ENCODE results near the gene NRM.

Gene NRM

GRCh38 chr6:30720738-30721197, 30.0 kb upstream of the NRM start:
- no peak for ATAC-seq
- 0 out of 2 replicates have a peak, but pooled peaks have one; percentile 18 for TF ChIP-seq CSRNP3 (CRISPR knock-in tag; IDR thresholded peaks at IDR 0.05)
- peak; percentile 91 for TF ChIP-seq GLIS3 (CRISPR knock-in tag; IDR thresholded peaks at IDR 0.05)
- TF ChIP-seq RARB (CRISPR knock-in tag; IDR thresholded peaks at IDR 0.05): 0 out of 2 replicates have a peak, but pooled peaks have one; percentile 20
- TF ChIP-seq TOX (CRISPR knock-in tag; IDR thresholded peaks at IDR 0.05; ENCODE audit: borderline replicate concordance): no peak
- peak; percentile 27; the same call in 1 of the 2 replicates for TF ChIP-seq TCF4 (CRISPR knock-in tag; IDR thresholded peaks at IDR 0.05; ENCODE audit: borderline replicate concordance)
- TF ChIP-seq PPARA (CRISPR knock-in tag; IDR thresholded peaks at IDR 0.05; ENCODE audit: borderline replicate concordance): no peak
- TF ChIP-seq ESRRG (CRISPR knock-in tag; IDR thresholded peaks at IDR 0.05): peak; percentile 26; the same call in 1 of the 2 replicates
- TF ChIP-seq POU6F1 (CRISPR knock-in tag; IDR thresholded peaks at IDR 0.05; ENCODE audit: borderline replicate concordance, low read depth): no peak
- TF ChIP-seq CREB5 (CRISPR knock-in tag; IDR thresholded peaks at IDR 0.05; ENCODE audit: low read depth): peak; percentile 23; the same call in 1 of the 2 replicates

- ATAC-seq: peak; percentile 81
- TF ChIP-seq CSRNP3 (CRISPR knock-in tag; IDR thresholded peaks at IDR 0.05) (0 out of 2 replicates have a peak, but pooled peaks have one; percentile 3), PPARA (CRISPR knock-in tag; IDR thresholded peaks at IDR 0.05; ENCODE audit: borderline replicate concordance) (no peak)
Measured at GRCh38 chr6:30719791-30720737, 29.3 kb upstream of the NRM start, which contains the start of gene TUBB. Gene TUBB, plus strand, starts transcription at chr6:30720352. Its CDS starts 155 bp downstream, at chr6:30720507.

- TF ChIP-seq ZNF70 (CRISPR knock-in tag; IDR thresholded peaks at IDR 0.05): no peak
- no peak for TF ChIP-seq ISL1 (CRISPR knock-in tag; IDR thresholded peaks at IDR 0.05)
- no peak for TF ChIP-seq PPARA (CRISPR knock-in tag; IDR thresholded peaks at IDR 0.05; ENCODE audit: borderline replicate concordance)
- TF ChIP-seq GLIS3 (CRISPR knock-in tag; IDR thresholded peaks at IDR 0.05): no peak
- TF ChIP-seq ZNF8 (CRISPR knock-in tag; IDR thresholded peaks at IDR 0.05): no peak
- TF ChIP-seq ZNF565 (CRISPR knock-in tag; conservative IDR thresholded peaks at IDR 0.05; ENCODE audit: low read depth): no peak
- TF ChIP-seq CSDC2 (CRISPR knock-in tag; IDR thresholded peaks at IDR 0.05): no peak
- no peak for TF ChIP-seq TOX (CRISPR knock-in tag; IDR thresholded peaks at IDR 0.05; ENCODE audit: borderline replicate concordance)
- no peak for TF ChIP-seq ZFP30 (CRISPR knock-in tag; IDR thresholded peaks at IDR 0.05)
- no peak for TF ChIP-seq ZFP3 (CRISPR knock-in tag; IDR thresholded peaks at IDR 0.05)
- no peak for TF ChIP-seq CSRNP3 (CRISPR knock-in tag; IDR thresholded peaks at IDR 0.05)
- no peak for TF ChIP-seq PATZ1 (CRISPR knock-in tag; IDR thresholded peaks at IDR 0.05; ENCODE audit: borderline replicate concordance)
- TF ChIP-seq ZC3H10 (CRISPR knock-in tag; IDR thresholded peaks at IDR 0.05): no peak
- no peak for TF ChIP-seq SNAI2 (CRISPR knock-in tag; IDR thresholded peaks at IDR 0.05)
- TF ChIP-seq ESRRG (CRISPR knock-in tag; IDR thresholded peaks at IDR 0.05): no peak
- TF ChIP-seq OSR1 (CRISPR knock-in tag; IDR thresholded peaks at IDR 0.05): no peak
- TF ChIP-seq POU6F1 (CRISPR knock-in tag; IDR thresholded peaks at IDR 0.05; ENCODE audit: borderline replicate concordance, low read depth): no peak
- TF ChIP-seq CREB5 (CRISPR knock-in tag; IDR thresholded peaks at IDR 0.05; ENCODE audit: low read depth): no peak
- no peak for TF ChIP-seq RARB (CRISPR knock-in tag; IDR thresholded peaks at IDR 0.05)
- no peak for TF ChIP-seq BACH2 (CRISPR knock-in tag; IDR thresholded peaks at IDR 0.05; ENCODE audit: borderline replicate concordance)
- no peak for ATAC-seq
Measured at GRCh38 chr6:30719356-30719755, 28.6 kb upstream of the NRM start.

Measured in SK-N-SH treated with all-trans-retinoic acid at 6 μM for 48 hours (cell line).